GM12872 (cell line): Measurements from ENCODE around the gene PANX2.

Source experiments
- CTCF ChIP-seq: IDR thresholded peaks from 3 replicates; pipeline ENCODE4 v1.5.1; 2011; ENCODE audit warnings: low read depth, mild to moderate bottlenecking, low read length, moderate library complexity; ENCODE audit not compliant: insufficient read depth

The PANX2 gene

GRCh38 chr22:50186181-50186714 lies 15.7 kb downstream of the PANX2 start:
- no peak for TF ChIP-seq CTCF

- no peak for TF ChIP-seq CTCF
Observed at GRCh38 chr22:50186761-50187523, 16.4 kb downstream of the PANX2 start.

- TF ChIP-seq CTCF: no peak
Observed at GRCh38 chr22:50188356-50188755, 17.8 kb downstream of the PANX2 start.

- TF ChIP-seq CTCF: no peak
Observed at GRCh38 chr22:50189184-50189848, 18.8 kb downstream of the PANX2 start.

- TF ChIP-seq CTCF: no peak
Observed at GRCh38 chr22:50189849-50190181, 19.3 kb downstream of the PANX2 start.

GRCh38 chr22:50190182-50190940 lies 19.8 kb downstream of the PANX2 start:
- peak; percentile 45; the same call in 2 of the 3 replicates for TF ChIP-seq CTCF
